NOMO-1 treated with dmso at 0.1 percent for 144 hours (cell line): ENCODE measurements around the gene MICALL2.

Source experiments
- DNase-seq: peaks from one replicate; lab custom pipeline; 2025; ENCODE audit not compliant: unreplicated experiment; lab: John Stamatoyannopoulos, UW

MICALL2 gene

GRCh38 chr7:1493571-1493970 is 34.3 kb upstream of the MICALL2 start:
- no peak for DNase-seq

GRCh38 chr7:1493129-1493528 is 33.9 kb upstream of the MICALL2 start:
- no peak for DNase-seq

- no peak for DNase-seq
Measured at GRCh38 chr7:1492640-1493039, 33.4 kb upstream of the MICALL2 start.

- no peak for DNase-seq
Measured at GRCh38 chr7:1492221-1492620, 33.0 kb upstream of the MICALL2 start.

- DNase-seq: no peak
Measured at GRCh38 chr7:1490837-1491236, 31.6 kb upstream of the MICALL2 start.

GRCh38 chr7:1489336-1489735 is 30.1 kb upstream of the MICALL2 start:
- DNase-seq: no peak

- DNase-seq: no peak
Measured at GRCh38 chr7:1488016-1488415, 28.7 kb upstream of the MICALL2 start.

GRCh38 chr7:1487466-1487865 is 28.2 kb upstream of the MICALL2 start:
- no peak for DNase-seq

GRCh38 chr7:1486571-1486970 is 27.3 kb upstream of the MICALL2 start:
- DNase-seq: no peak

- no peak for DNase-seq
Measured at GRCh38 chr7:1485156-1485555, 25.9 kb upstream of the MICALL2 start.

GRCh38 chr7:1484569-1484968 is 25.3 kb upstream of the MICALL2 start:
- DNase-seq: no peak

GRCh38 chr7:1483536-1484505 is 24.6 kb upstream of the MICALL2 start:
- no peak for DNase-seq

- no peak for DNase-seq
Measured at GRCh38 chr7:1483079-1483478, 23.8 kb upstream of the MICALL2 start.

- no peak for DNase-seq
Measured at GRCh38 chr7:1481300-1481699, 22.0 kb upstream of the MICALL2 start.

- DNase-seq: no peak
Measured at GRCh38 chr7:1480670-1481069, 21.4 kb upstream of the MICALL2 start.

GRCh38 chr7:1479287-1479686 is 20.0 kb upstream of the MICALL2 start:
- DNase-seq: no peak

GRCh38 chr7:1478480-1478879 is 19.2 kb upstream of the MICALL2 start:
- no peak for DNase-seq

- DNase-seq: no peak
Measured at GRCh38 chr7:1476859-1477258, 17.6 kb upstream of the MICALL2 start.

- no peak for DNase-seq
Measured at GRCh38 chr7:1475991-1476390, 16.7 kb upstream of the MICALL2 start.

- DNase-seq: no peak
Measured at GRCh38 chr7:1475393-1475792, 16.1 kb upstream of the MICALL2 start.

- DNase-seq: no peak
Measured at GRCh38 chr7:1474736-1475135, 15.5 kb upstream of the MICALL2 start.

- peak; percentile 62 for DNase-seq
Measured at GRCh38 chr7:1473864-1474512, 14.7 kb upstream of the MICALL2 start.
